ENCODE results near the gene LYSMD2. TPM values are rescaled to one million over a fixed set of nuclear protein-coding genes. Genes with fewer than 3 reads are reported as not detected.

The LYSMD2 gene
- total RNA-seq, 4 donors from 2014 or later, result 8.9 to 21.5 (median 15.9) TPM

DNA sequence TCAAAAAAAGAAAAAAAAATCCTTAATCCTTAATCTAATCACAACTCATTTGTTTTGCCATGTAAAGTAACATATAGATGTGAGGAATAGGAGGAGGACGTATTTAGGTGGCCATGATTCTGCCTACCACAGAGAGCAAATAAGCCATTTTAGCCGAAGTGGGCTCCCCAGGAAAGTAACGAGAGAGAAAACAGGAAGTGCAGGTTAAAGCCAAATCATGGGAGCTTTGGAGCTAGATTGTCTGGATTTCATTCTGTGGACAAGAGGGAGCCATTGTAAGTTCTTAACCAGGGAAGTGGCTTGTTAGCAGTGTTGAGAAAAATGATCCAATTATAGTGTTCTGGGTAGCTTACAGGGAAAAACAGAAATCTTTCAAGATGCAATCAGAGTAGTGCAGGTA is 23.4 kb upstream of the LYSMD2 start:
- ATAC-seq (ENCODE audit: low FRiP score), result no peak
- no peak for DNase-seq (ENCODE audit: low spot score)
- TF ChIP-seq, protein P1, sequence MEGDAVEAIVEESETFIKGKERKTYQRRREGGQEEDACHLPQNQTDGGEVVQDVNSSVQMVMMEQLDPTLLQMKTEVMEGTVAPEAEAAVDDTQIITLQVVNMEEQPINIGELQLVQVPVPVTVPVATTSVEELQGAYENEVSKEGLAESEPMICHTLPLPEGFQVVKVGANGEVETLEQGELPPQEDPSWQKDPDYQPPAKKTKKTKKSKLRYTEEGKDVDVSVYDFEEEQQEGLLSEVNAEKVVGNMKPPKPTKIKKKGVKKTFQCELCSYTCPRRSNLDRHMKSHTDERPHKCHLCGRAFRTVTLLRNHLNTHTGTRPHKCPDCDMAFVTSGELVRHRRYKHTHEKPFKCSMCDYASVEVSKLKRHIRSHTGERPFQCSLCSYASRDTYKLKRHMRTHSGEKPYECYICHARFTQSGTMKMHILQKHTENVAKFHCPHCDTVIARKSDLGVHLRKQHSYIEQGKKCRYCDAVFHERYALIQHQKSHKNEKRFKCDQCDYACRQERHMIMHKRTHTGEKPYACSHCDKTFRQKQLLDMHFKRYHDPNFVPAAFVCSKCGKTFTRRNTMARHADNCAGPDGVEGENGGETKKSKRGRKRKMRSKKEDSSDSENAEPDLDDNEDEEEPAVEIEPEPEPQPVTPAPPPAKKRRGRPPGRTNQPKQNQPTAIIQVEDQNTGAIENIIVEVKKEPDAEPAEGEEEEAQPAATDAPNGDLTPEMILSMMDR (IDR thresholded peaks at IDR 0.05), result no peak

DNA sequence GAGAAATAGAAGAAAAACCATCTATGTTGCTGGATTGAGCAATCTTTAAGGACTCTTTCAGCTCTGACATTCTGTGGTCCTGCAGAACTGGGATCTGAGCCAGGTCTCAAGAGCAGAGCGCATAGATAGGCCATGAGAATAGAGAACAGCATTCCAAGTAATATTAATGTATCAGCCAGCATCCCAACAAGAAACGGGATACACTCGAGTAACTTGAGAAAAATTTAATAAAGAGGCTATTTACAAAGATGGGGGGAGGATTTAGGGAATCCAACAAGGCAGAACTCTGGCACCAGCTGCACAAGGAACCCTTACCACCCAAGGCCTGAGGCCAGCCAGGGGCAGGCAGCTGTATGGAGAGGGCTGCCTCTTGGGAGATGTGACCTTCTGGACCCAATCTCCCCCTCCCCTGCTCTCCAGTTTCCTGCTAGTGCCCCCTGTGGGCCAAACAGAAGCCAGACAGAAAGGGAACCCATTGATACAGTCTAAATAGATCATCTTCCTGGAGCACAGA is 22.2 kb upstream of the LYSMD2 start:
- ATAC-seq (ENCODE audit: low FRiP score) (peak; percentile 41), DNase-seq (ENCODE audit: low spot score) (no peak)
- TF ChIP-seq, protein P1 (IDR thresholded peaks at IDR 0.05), result no peak

DNA sequence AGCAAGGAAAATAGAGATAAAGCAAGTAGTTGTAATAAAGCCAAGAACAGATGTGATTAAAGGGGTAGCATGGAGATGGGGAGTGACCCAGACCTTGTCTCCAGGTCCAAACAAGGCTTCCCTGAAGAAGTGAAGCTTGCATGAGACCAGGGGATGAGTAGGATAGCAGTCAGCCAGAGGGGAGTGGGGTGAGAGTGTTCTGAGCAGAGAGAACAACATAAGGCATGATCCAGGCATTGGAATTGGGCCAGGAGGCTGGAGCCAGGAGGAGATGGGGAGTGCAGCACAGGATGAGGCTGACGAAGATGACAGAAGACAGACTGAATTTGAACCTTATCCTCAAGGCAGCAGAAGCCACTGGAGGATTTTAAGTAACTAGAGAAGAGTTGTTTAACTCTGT is 21.2 kb upstream of the LYSMD2 start:
- TF ChIP-seq, protein P1 (IDR thresholded peaks at IDR 0.05), result no peak
- ATAC-seq (ENCODE audit: low FRiP score), result peak; percentile 80
- DNase-seq (ENCODE audit: low spot score), result no peak

DNA sequence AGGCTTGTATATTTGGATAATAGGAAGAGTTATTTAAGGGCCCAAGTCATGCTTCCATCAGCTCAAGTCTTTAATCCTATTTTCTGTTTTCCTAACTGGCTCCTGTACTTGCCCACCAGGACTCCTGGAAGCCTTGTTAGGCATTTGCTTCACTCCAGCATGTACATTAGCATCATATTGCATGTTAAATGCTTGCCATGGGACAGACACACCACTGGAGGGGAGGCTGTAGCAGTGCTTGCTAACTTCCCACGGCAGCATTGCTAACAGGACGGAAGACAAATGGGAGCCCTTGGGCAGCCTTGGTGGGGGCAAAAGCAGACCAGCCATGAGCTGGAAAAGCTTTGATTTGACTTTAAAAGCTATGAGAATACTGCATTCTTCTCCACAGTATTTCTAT is 20.0 kb upstream of the LYSMD2 start:
- ATAC-seq (ENCODE audit: low FRiP score), result no peak
- TF ChIP-seq, protein P1 (IDR thresholded peaks at IDR 0.05), result no peak
- no peak for DNase-seq (ENCODE audit: low spot score)

DNA sequence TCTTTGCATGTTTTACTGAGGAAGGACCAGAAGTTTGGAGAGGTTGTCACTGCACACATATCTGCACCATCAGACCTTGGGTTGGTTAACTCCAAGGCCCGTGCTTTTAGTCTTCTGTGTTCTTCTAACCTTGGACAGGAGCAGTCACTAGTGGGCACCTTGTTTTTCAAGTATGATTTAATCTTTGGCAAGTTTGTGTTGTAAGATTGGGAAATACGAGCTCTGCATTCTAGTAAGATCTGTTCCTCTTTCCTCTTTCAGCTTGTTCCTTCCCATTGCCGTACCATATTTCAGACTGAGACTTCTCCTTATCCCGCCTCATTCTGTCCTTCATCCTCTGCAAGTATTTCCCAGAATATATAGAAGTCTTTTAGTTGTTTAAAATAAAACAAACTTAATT is 19.0 kb upstream of the LYSMD2 start:
- ATAC-seq (ENCODE audit: low FRiP score) (no peak), DNase-seq (ENCODE audit: low spot score) (no peak)
- TF ChIP-seq, protein P1 (IDR thresholded peaks at IDR 0.05), result no peak

DNA sequence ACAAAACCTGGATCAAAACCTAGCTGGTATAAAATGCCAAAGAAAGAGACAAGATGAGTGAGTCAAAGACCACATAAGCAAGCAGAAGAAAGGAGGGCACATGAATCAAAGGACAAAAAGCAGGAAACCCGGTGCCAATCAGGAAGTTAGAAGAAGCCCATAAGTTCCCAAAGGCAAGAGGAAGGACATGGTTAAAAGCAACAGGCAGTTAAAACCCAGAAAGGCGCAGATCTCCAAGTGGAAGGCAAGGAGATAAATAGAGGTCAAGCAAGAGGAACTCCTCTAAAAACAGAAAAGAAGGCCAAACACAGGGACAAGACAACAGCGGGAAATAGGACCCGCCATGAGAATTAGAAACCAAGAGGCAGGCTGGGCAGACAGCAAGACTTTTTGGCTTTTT is 18.3 kb upstream of the LYSMD2 start:
- ATAC-seq (ENCODE audit: low FRiP score), result no peak
- TF ChIP-seq, protein P1 (IDR thresholded peaks at IDR 0.05), result no peak
- DNase-seq (ENCODE audit: low spot score), result no peak

DNA sequence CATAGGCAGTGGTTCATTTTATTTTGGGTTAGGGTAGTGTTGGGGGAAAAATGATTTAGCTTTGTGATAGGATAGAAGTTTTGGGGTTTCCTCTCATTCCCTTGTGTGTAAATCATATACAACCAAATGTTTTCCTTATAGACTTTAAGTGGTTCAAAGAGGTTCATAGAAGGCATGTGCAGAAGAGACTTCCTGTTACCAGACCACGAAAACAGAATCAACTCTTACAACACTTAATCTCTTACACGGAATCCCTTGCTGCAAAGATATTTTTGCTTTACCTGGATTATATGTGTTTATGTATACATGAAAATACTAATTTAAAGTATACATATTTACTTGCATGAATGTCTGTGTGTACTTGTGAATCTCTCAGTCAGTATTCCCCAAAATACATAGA is 16.8 kb upstream of the LYSMD2 start:
- DNase-seq (ENCODE audit: low spot score) (no peak), ATAC-seq (ENCODE audit: low FRiP score) (no peak)
- TF ChIP-seq, protein P1 (IDR thresholded peaks at IDR 0.05), result no peak

Data from omental fat pad (tissue), 4 donors.